ENCODE data around the gene ZNF536. TPM values are rescaled to one million over a fixed set of nuclear protein-coding genes. Genes with fewer than 3 reads are reported as not detected.

The ZNF536 gene
- total RNA-seq, 1 experiment from 2014 or later, result 0.35 TPM

DNA sequence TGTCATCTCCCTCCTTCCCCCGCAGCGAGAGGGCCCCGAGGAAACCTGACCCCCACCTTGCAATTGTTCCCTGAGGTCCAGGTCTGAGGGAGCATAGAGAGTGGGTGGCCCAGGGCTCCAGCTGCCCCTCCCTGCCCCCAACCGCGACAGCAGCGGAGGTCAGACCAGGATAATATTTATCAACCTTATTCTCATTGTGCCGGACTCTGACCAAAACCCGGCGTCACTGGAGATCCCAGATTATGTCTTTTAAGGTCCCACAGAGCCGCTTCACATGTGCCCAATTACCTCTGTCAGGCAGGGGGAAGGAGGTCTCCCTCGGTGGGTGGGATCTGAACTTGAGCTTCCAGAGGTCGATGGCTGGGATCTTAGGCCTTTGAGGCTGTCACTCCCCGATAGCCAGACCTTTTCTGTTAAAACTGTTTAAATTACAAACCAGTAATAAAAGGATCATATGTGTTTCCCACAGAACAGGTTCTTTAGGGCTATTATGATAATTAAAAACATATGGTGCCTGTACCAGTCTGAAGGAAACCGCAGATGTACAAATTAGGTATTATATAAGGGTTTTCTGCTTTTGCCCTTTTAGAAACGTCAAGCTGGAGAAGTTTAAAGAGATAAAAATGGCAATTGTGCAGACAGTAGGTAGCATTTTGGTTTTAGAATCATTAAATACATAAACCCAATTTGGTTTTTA is 195.5 kb downstream of the ZNF536 start (continued):
- TF ChIP-seq, protein P1, sequence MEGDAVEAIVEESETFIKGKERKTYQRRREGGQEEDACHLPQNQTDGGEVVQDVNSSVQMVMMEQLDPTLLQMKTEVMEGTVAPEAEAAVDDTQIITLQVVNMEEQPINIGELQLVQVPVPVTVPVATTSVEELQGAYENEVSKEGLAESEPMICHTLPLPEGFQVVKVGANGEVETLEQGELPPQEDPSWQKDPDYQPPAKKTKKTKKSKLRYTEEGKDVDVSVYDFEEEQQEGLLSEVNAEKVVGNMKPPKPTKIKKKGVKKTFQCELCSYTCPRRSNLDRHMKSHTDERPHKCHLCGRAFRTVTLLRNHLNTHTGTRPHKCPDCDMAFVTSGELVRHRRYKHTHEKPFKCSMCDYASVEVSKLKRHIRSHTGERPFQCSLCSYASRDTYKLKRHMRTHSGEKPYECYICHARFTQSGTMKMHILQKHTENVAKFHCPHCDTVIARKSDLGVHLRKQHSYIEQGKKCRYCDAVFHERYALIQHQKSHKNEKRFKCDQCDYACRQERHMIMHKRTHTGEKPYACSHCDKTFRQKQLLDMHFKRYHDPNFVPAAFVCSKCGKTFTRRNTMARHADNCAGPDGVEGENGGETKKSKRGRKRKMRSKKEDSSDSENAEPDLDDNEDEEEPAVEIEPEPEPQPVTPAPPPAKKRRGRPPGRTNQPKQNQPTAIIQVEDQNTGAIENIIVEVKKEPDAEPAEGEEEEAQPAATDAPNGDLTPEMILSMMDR (IDR thresholded peaks at IDR 0.05), result no peak

DNA sequence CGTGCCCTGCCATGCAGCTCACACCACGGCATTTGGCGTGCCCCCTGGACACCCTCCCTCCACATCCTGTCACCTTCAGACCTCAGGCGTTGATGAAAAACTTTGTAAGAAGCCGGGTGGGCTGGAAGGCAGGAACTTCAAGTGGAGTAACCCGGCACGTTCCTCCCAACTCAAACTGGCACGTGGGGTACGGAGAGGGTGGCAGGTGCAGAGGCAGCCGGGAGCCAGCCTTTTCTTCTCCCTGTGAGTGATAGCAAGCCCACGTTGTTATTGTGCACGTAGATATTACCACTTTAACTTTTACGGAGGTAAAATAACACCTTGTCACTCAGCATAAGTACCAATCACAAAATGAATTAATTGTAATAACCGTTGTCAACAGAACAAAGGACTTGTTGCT is 198.0 kb downstream of the ZNF536 start:
- ATAC-seq (no peak), DNase-seq (ENCODE audit: low spot score) (no peak)
- Mint-ChIP-seq H3K4me3 (no peak overlapping the region), H3K36me3 (no peaks in the 10 kb centered on the region), H3K27me3 (ENCODE audit: low read depth) (no peaks in the 10 kb centered on the region), H3K4me1 (peaks cover 24% of the 10 kb centered on the region), H3K27ac (no peak overlapping the region), H3K9me3 (peaks cover 9% of the 10 kb centered on the region; the same call in 1 of the 2 replicates)
- ChIA-PET POLR2A (no interaction called here), CTCF (interaction anchor here (0.8 kb wide), 1 partner anchor 14 kb away, joined by 3 read pairs; no protein-coding TSS in a partner anchor)
- TF ChIP-seq ELF4 (CRISPR knock-in tag; IDR thresholded peaks at IDR 0.05; ENCODE audit: low read depth), result no peak

DNA sequence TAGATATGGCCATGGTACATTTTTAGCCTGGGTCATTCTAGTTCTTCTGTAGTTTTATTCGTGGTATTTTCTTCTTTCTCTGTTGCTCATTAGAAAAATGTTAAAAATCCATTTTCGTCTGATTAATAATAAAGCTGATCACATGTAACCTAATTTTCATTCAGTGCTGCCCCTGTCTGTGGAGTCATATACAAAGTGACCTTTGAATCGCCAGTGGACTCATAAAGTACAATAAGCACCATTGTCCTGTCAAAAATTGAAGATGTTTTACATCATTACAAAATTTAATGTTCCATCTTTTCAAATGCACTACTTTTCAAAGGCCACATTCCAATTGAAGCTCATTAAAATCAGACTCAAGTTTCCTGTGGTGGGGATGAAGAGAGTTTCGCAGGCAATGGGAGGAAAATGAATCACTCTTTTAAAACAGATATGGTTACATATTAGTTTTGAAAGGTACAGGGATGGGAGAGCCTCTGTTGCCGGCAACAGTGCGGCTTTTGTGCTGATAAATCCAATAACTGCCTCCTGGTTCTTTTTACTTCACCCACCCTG is 205.4 kb downstream of the ZNF536 start:
- DNase-seq (ENCODE audit: low spot score), result no peak
- Mint-ChIP-seq H3K27me3 (ENCODE audit: low read depth) (no peaks in the 10 kb centered on the region), H3K27ac (no peak overlapping the region), H3K36me3 (no peaks in the 10 kb centered on the region), H3K9me3 (peaks cover 7% of the 10 kb centered on the region; the same call in 1 of the 2 replicates), H3K4me1 (peaks cover 7% of the 10 kb centered on the region; the same call in 1 of the 2 replicates), H3K4me3 (no peak overlapping the region)
- ChIA-PET CTCF (interaction anchor here (1.3 kb wide), 1 partner anchor 22 kb away, joined by 3 read pairs; no protein-coding TSS in a partner anchor), POLR2A (no interaction called here)
- no peak for TF ChIP-seq NFYB (CRISPR knock-in tag; conservative IDR thresholded peaks at IDR 0.05; ENCODE audit: low read depth)
- TF ChIP-seq, protein P1 (IDR thresholded peaks at IDR 0.05), result no peak
- TF ChIP-seq SMAD4 (CRISPR knock-in tag; IDR thresholded peaks at IDR 0.05), result no peak
- no peak for TF ChIP-seq CBFB (CRISPR knock-in tag; IDR thresholded peaks at IDR 0.05; ENCODE audit: low read depth)
- no peak for TF ChIP-seq ZNF396 (CRISPR knock-in tag; IDR thresholded peaks at IDR 0.05; ENCODE audit: borderline replicate concordance)
- no peak for TF ChIP-seq ZNF138 (CRISPR knock-in tag; conservative IDR thresholded peaks at IDR 0.05)
- no peak for TF ChIP-seq SOX15 (CRISPR knock-in tag; IDR thresholded peaks at IDR 0.05)
- TF ChIP-seq NR3C1 (CRISPR knock-in tag; conservative IDR thresholded peaks at IDR 0.05; ENCODE audit: low read depth), result no peak
- no peak for TF ChIP-seq KAT7 (CRISPR knock-in tag; IDR thresholded peaks at IDR 0.05; ENCODE audit: borderline replicate concordance)
- no peak for TF ChIP-seq ESRRA (CRISPR knock-in tag; IDR thresholded peaks at IDR 0.05; ENCODE audit: borderline replicate concordance)
- TF ChIP-seq, protein P2, sequence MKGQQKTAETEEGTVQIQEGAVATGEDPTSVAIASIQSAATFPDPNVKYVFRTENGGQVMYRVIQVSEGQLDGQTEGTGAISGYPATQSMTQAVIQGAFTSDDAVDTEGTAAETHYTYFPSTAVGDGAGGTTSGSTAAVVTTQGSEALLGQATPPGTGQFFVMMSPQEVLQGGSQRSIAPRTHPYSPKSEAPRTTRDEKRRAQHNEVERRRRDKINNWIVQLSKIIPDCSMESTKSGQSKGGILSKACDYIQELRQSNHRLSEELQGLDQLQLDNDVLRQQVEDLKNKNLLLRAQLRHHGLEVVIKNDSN (CRISPR knock-in tag; IDR thresholded peaks at IDR 0.05), result no peak
- TF ChIP-seq JAZF1 (CRISPR knock-in tag; IDR thresholded peaks at IDR 0.05), result no peak
- no peak for TF ChIP-seq CREB1 (CRISPR knock-in tag; IDR thresholded peaks at IDR 0.05)
- TF ChIP-seq JUN (CRISPR knock-in tag; IDR thresholded peaks at IDR 0.05), result no peak
- no peak for TF ChIP-seq ZNF317 (CRISPR knock-in tag; IDR thresholded peaks at IDR 0.05; ENCODE audit: borderline replicate concordance, low read depth)
- no peak for TF ChIP-seq IRF2 (CRISPR knock-in tag; IDR thresholded peaks at IDR 0.05; ENCODE audit: borderline replicate concordance, low read depth)
- TF ChIP-seq SP1 (CRISPR knock-in tag; conservative IDR thresholded peaks at IDR 0.05), result no peak
- TF ChIP-seq ZNF423 (CRISPR knock-in tag; IDR thresholded peaks at IDR 0.05), result no peak
- no peak for TF ChIP-seq GTF2I (CRISPR knock-in tag; conservative IDR thresholded peaks at IDR 0.05)
- ATAC-seq, result no peak
